Epithelial cell of proximal tubule (primary cell): ENCODE results near the gene EPB41L3. TPM values are rescaled to one million over a fixed set of nuclear protein-coding genes. Genes with fewer than 3 reads are reported as not detected.

Experiments used
- DNase-seq: peaks from one replicate; pipeline ENCODE4 v3.0.0-alpha.2; 2011; ENCODE audit warnings: low read depth
- H3K4me3 ChIP-seq: 2 replicates; pipeline ENCODE4 v1.5.1; 2011; ENCODE audit warnings: low read depth, mild to moderate bottlenecking, low read length
- total RNA-seq: library from RNA; depleted of rRNA; stranded (reverse); fragments of >200 nt; gene quantifications from 2 replicates; pipeline ENCODE4 v1.2.3, GENCODE V29; 2015
- TF ChIP-seq, protein P1 (sequence below): conservative IDR thresholded peaks from 2 replicates; pipeline ENCODE4 v1.5.1; 2012; ENCODE audit warnings: low read depth, mild to moderate bottlenecking, low read length

The EPB41L3 gene
- total RNA-seq, 1 donor from 2014 or later = 79.6 TPM

GRCh38 chr18:5365443-5365842 lies 178.4 kb downstream of the EPB41L3 start:
- TF ChIP-seq, protein P1, sequence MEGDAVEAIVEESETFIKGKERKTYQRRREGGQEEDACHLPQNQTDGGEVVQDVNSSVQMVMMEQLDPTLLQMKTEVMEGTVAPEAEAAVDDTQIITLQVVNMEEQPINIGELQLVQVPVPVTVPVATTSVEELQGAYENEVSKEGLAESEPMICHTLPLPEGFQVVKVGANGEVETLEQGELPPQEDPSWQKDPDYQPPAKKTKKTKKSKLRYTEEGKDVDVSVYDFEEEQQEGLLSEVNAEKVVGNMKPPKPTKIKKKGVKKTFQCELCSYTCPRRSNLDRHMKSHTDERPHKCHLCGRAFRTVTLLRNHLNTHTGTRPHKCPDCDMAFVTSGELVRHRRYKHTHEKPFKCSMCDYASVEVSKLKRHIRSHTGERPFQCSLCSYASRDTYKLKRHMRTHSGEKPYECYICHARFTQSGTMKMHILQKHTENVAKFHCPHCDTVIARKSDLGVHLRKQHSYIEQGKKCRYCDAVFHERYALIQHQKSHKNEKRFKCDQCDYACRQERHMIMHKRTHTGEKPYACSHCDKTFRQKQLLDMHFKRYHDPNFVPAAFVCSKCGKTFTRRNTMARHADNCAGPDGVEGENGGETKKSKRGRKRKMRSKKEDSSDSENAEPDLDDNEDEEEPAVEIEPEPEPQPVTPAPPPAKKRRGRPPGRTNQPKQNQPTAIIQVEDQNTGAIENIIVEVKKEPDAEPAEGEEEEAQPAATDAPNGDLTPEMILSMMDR = no peak
- no peak overlapping the region for H3K4me3 ChIP-seq
- DNase-seq = no peak

GRCh38 chr18:5350636-5351035 lies 193.2 kb downstream of the EPB41L3 start:
- H3K4me3 ChIP-seq = no peak overlapping the region
- TF ChIP-seq, protein P1 = no peak
- no peak for DNase-seq

Other genes with a start within 250 kb of the EPB41L3 start
- gene ZBTB14, start 248.3 kb downstream of the EPB41L3 start, total RNA-seq = 8.5 and 14.3 TPM in 2 replicates